WI38 (cell line): ENCODE results near the gene ZFYVE28.

ENCODE experiments used
- H3K4me3 ChIP-seq: 2 replicates; pipeline ENCODE4 v1.5.1; 2011; ENCODE audit warnings: low read depth, mild to moderate bottlenecking, control low read depth, low read length
- TF ChIP-seq, protein P1 (sequence below): IDR thresholded peaks from 2 replicates; pipeline ENCODE4 v1.5.1; 2012; ENCODE audit warnings: low read depth, mild to moderate bottlenecking, control low read depth, low read length

ZFYVE28 gene

DNA sequence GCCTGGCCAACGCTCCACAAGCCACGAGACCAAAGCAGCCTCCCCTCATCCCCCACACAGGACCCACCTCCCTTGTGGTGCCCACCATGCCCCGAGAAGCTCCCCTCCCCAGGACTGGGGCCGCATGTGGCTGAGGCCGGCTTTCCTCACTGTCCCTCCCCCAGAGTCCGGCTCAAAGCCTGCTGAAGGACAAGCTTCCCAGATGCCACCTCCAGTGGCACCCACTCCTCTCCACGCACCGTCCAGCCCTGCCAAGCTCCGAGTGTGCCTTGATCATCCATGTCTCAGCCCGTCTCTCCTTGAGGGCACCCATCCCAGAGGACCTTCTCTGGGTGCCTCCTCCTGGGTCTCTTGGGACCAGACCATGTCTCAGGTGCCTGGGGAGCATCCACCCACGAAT is 97.7 kb downstream of the ZFYVE28 start:
- TF ChIP-seq, protein P1, sequence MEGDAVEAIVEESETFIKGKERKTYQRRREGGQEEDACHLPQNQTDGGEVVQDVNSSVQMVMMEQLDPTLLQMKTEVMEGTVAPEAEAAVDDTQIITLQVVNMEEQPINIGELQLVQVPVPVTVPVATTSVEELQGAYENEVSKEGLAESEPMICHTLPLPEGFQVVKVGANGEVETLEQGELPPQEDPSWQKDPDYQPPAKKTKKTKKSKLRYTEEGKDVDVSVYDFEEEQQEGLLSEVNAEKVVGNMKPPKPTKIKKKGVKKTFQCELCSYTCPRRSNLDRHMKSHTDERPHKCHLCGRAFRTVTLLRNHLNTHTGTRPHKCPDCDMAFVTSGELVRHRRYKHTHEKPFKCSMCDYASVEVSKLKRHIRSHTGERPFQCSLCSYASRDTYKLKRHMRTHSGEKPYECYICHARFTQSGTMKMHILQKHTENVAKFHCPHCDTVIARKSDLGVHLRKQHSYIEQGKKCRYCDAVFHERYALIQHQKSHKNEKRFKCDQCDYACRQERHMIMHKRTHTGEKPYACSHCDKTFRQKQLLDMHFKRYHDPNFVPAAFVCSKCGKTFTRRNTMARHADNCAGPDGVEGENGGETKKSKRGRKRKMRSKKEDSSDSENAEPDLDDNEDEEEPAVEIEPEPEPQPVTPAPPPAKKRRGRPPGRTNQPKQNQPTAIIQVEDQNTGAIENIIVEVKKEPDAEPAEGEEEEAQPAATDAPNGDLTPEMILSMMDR, result no peak
- no peak overlapping the region for H3K4me3 ChIP-seq

DNA sequence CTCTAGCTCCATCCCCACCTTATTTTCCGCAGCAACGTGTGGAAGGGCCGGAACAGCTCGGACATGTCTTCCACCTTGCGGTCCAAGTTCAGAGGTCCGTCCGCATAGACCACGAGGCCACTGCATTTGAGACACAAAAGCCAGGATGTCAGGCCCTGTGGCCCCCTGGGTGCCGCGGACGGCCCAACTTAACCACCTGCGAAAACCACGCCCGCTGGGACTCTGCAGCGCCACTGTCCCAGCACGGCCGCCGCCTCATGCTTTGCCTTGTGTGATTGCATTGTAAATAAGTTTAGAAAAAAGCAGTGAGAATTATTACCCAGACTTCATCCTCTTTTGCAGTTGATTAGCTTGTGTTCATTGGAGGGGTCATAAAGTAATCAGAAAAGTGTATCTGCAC is 98.3 kb downstream of the ZFYVE28 start:
- TF ChIP-seq, protein P1, result no peak
- no peak overlapping the region for H3K4me3 ChIP-seq

DNA sequence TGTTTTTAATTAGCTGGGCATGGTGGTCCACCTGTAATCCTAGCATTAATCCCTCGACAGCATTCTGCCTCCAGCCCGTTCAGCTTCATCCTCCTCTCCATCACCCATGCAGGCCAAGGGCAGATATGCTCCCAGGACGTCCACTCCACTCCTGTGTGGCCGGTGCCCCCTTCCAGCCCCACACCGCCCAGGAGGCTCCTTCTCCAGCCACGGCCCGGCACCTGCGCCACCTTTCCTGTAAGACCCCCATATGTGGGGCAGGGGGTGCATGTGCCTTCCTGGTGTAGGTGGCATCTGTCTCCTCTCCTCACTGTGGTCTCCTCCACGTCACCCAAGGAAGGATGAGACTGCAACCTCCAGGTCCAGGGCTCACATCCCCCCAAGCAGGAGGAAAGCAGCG is 99.6 kb downstream of the ZFYVE28 start:
- no peak overlapping the region for H3K4me3 ChIP-seq
- TF ChIP-seq, protein P1, result no peak

DNA sequence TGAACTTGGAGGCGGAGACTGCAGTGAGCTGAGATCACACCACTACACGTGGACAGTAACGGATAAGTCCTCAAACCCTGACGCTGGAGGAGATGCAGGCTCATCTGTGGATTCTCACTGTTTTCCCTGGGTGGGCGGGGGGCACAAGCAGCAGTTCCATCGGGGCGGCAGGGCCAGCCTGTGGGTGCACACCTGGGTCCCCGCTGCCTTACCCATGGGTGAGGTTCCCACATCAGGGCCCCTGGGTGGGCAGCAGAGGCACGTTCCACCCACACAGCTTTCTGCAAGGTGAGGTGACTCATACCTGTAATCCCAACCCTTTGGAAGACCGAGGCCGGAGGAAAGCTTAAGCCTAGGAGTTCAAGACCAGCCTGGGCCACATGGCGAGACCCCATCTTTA is 100.0 kb downstream of the ZFYVE28 start:
- H3K4me3 ChIP-seq, result no peak overlapping the region
- TF ChIP-seq, protein P1, result no peak

DNA sequence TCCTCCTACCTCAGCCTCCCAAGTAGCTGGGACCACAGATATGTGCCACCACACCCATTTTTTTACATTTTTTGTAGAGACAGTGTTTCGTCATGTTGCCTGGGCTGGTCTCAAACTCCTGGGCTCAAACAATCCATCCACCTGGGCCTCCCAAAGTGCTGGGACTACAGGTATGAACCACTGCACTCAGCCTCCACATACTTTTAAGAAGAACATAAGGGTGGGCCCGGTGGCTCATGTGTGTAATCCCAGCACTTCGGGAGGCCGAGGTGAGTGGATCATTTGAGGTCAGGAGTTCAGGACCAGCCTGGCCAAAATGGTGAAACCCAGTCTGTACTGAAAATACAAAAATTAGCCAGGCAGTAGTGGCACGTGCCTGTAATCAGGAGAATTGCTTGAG is 105.1 kb downstream of the ZFYVE28 start:
- TF ChIP-seq, protein P1, result no peak
- H3K4me3 ChIP-seq, result no peak overlapping the region

DNA sequence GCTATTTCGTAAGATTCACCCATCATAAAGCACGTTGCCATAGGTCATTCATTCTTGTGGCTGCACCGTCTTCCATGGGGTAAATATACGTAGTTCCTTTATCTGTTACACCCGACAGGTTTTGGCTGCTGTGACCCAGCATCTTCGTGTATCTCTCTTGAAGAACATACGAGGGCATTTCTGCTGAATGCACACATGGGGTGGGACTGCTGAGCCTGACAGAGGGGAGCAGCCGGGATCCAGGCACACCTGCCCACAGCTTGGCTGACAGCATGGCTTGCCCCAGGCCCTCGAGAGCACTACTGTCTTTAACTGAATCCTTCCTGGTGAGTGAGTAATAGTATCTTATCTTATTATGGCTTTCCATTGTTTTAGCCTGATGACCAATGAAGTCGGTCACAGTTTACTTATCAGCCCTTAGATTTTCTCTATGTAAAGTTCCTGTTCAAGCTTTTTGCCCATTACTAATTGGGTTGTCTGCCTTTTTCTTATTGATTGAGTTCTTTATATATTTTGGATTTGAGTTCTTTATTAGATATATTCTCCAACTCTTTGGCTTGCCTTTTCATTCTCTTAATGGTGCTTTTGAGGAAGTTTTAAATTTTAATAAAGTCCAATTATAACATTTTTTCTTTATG is 111.6 kb downstream of the ZFYVE28 start:
- TF ChIP-seq, protein P1, result no peak
- no peak overlapping the region for H3K4me3 ChIP-seq

DNA sequence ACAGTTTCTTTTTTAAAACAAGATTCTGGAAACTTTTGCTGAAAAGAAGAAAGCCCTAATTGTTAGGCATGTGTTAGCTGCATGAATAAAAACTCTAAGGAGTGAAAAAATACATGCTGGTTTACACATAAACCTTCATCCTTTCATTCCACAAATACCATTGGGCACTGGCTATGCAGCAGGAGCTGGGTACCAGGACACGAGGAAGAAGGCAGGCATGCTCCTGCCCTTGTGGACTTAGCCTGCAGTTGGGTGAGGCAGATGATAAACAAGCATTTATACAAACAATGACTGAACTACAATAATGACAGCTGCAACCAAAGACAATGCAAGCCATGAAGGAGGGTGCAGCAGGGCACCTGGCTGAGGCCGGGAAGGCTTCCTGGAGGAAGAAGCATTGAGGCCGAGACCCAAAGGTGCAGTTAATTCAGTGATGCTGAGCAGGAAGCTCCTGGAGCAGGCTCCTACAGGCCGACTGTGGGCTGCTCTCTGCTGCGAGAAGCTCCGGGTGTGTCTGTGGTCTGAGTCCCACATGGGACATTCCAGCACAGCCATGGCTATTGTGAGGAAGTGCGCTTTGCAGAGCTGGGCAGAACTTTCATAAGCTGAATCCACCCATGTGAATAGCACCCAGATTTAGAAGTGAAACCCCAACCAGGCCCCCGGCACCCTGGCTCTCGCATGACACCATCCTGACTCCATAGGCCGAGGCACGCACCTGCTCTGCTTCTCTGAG is 112.5 kb downstream of the ZFYVE28 start:
- H3K4me3 ChIP-seq, result no peak overlapping the region
- TF ChIP-seq, protein P1, result no peak
